GM18909 (cell line): ENCODE results near the gene LZTFL1.
A peak's percentile ranks its signal among the peaks of the same experiment; 100 is the strongest.
"Not testable (repeated sequence)": the region's sequence is repeated elsewhere in the genome, so short reads cannot be mapped to it uniquely, and the experiment has no call there.

Experiments
- ATAC-seq: cut with Tn5 transposase; IDR thresholded peaks from one replicate; pipeline ENCODE4 v1.9.1; 2021; ENCODE audit warnings: mild to moderate bottlenecking; ENCODE audit not compliant: unreplicated experiment, poor library complexity

Gene LZTFL1

DNA sequence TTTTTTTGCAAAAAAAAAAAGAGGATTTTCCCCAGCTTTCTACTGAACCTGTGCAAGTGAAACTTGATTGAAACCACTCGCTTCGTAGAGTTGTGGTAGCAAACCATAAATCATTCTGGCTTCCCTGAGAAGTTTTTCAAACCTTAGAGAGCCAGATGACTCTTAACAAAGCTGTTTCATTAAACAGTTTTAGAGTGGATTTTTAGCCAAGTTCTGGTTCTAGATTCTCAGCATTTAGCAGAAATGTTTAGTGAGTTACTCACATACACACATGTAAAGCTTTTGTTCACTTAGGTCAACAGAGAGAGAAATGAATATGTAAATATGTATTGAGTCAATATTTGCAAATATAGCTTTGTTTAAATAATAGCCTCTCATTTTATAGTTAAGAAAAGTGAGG is 26.3 kb upstream of the LZTFL1 start:
- no peak for ATAC-seq

- no peak for ATAC-seq
Measured at GRCh38 chr3:45865563-45865962, 23.6 kb upstream of the LZTFL1 start.

GRCh38 chr3:45864760-45865519 is 23.0 kb upstream of the LZTFL1 start:
- peak; percentile 64 for ATAC-seq

- ATAC-seq, result peak; percentile 62
Measured at GRCh38 chr3:45861043-45861719, 19.3 kb upstream of the LZTFL1 start.

- ATAC-seq, result no peak
Measured at GRCh38 chr3:45860481-45860880, 18.6 kb upstream of the LZTFL1 start.

- no peak for ATAC-seq
Measured at GRCh38 chr3:45858809-45859543, 17.1 kb upstream of the LZTFL1 start.

DNA sequence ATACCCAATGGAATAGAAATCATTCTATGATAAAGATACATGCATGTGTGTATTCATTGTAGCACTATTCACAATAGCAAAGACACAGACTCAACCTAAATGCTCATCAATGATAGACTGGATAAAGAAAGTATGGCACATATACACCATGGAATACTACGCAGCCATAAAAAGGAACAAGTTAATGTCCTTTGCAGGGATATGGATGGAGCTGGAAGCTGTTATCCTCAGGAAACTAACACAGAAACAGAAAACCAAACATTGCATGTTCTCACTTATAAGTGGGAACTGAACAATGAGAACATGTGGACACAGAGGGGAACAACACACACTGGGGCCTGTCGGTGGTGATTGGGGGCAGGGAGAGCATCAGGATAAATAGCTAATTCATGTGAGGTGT is 15.1 kb upstream of the LZTFL1 start:
- not testable (repeated sequence) for ATAC-seq

GRCh38 chr3:45856323-45856722 is 14.4 kb upstream of the LZTFL1 start:
- not testable (repeated sequence) for ATAC-seq

DNA sequence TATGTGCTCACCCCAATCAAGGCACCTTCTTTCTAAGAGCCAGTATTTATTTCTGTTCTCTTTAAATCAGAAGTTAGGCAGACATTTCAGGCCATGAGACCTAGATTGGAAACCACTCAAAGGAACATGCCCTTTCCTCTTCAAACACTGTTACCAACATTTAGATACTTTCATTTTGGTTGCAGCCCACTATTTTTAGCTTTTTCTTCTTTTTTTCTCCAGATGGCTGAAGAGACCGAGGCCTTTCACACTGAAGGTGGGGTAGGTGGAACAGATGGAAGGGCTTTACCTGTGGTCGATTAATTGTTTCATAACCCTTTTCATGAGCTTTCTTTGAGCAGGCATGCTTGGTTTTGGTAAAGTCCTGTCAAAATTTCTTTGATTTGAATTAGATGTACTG is 10.9 kb upstream of the LZTFL1 start:
- ATAC-seq, result no peak

GRCh38 chr3:45848392-45848791 is 6.5 kb upstream of the LZTFL1 start:
- ATAC-seq, result no peak

DNA sequence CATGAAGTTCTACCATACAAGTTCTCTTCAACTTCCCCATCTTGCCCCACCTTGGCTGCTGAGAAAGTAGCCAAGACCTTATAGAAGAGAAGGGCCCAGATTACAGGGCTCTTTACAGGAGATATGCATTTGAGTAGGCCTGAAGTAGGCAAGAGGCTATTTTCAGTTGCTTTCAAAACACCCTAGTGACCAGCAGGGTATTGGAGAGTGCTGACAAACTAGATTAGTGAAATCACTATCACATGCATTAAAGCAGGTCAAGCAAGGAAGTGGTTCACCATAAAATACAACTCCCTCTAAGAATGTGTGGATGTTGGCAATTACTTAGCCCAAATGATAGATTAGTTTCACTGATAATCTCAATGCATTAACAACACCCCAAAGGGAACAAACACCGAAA is 2.7 kb upstream of the LZTFL1 start:
- ATAC-seq, result no peak

GRCh38 chr3:45842851-45843625 is 1.1 kb upstream of the LZTFL1 start:
- ATAC-seq, result no peak

DNA sequence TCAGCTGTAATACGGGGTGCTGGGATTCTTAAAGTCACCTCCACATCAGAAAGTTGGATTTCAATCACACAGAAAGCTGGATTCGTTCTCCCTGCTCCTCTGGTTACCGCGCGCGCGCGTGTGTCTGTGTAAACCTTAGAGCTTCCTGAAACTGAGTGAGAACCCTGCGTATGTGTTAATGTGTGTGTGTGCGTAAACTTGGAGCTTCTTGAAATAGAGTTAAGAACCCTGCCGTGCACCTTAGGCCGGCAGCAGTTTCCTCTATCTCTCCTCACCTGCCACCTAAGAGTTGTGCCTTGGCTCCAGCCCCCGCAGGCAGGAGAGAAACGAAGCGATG is 531 bp downstream of the LZTFL1 start:
- ATAC-seq, result peak; percentile 35

DNA sequence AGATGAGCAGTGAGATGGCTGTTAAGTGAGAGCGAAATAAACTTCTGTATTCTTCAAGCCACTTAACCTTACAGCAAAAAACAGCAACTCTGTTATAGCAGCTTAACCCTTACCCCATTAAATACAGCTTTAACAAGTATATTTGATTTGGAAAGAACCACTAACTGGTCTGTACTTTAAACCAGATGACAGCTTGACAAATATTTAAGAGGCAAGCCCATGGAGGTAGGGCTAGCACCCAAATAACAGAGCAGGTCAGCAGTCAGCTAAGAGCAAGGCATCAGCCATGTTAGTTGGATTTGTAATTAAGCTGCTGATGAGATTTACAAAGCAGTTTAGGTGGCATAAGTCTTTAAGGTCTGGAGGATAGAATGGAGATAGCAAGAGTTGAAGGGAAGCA is 3.5 kb downstream of the LZTFL1 start:
- ATAC-seq, result no peak

GRCh38 chr3:45832699-45833098 is 9.2 kb downstream of the LZTFL1 start:
- ATAC-seq, result no peak

DNA sequence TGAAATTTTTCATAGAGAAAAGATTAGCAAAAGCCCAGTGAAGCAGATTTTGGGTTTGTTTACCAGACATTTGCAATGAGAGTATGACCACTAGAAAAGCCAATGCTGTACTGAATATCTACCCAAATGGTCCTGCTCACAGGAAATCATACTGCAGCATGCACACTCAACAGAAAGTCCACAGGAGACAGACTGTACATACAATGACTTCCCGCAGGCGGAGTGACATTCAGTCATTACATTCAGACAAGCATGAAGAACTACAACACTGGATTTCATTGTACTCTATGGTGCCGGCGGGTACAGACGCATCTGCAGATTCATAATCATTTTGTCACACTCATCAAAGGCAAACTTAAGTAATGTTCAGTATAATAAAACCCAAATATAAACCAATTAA is 11.8 kb downstream of the LZTFL1 start:
- ATAC-seq, result no peak

GRCh38 chr3:45826908-45827307 is 15.0 kb downstream of the LZTFL1 start:
- ATAC-seq, result no peak

DNA sequence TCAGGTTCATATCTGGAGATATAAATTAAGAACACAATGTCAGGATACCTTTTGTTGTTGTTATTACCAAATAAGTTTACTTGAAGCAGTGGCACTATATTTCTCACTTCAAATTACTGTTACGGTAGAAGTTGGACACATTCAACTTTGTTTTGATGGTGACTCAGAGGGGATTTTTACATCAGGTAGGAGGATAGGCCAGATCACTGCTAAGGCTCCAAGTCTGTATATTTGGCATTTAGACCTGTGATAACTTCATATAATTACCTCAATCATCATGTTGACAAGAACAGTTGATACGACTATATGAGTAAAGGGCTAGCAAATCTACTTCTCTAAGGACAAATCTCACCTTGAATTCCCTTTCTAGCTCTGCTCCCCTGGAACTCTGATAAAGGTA is 15.6 kb downstream of the LZTFL1 start:
- ATAC-seq, result no peak

- ATAC-seq, result no peak
Measured at GRCh38 chr3:45821127-45821526, 20.8 kb downstream of the LZTFL1 start.

GRCh38 chr3:45819543-45819942 is 22.4 kb downstream of the LZTFL1 start:
- ATAC-seq, result no peak
